Adrenal gland (tissue), 5 donors: ENCODE measurements around the gene BRIP1.

ENCODE experiments used
- POLR2A ChIP-seq, 2 donors: fragments of 450-650 bp; IDR thresholded peaks; one replicate each; pipeline ENCODE4 v1.6.1; 2017; ENCODE audit warnings: antibody characterized with exemption in 2 of 2, mild to moderate bottlenecking in 2 of 2, moderate library complexity in 1 of 2
- TF ChIP-seq, protein P1 (sequence below), 6 experiments: fragments of 450-650 bp in 4 of 6; fragments of 200-600 bp in 2 of 6; sonication (generic) in 1 of 6; IDR thresholded peaks; 1 replicate in 5 of 6; 2 replicates in 1 of 6; pipeline versions ENCODE4 v1.5.1 to v1.8.0; 2016 to 2021; ENCODE audit warnings: antibody characterized with exemption in 6 of 6, mild to moderate bottlenecking in 2 of 6, moderate library complexity in 1 of 6
- donor health status: DM: no; HTN: no; CAD: no.

DNA sequence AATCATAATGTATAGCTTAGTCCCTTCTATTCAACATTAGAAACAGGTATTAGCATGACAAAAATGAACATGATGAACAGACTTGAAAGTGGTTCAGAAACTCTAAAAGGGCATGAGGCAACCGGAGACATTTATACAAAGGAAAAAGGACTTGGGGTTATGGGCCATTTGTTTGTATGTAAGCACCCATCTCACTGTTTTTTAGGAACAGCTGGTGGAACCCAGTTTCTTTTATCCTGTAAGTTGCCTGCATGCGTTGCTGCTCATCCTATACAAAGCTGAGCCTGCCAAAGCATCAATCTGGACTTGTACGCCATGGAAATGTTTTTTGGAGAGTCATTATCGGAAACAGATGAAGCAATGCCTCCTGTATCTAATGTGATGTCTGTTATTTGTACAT is 200.0 kb downstream of the BRIP1 start:
- TF ChIP-seq, protein P1, sequence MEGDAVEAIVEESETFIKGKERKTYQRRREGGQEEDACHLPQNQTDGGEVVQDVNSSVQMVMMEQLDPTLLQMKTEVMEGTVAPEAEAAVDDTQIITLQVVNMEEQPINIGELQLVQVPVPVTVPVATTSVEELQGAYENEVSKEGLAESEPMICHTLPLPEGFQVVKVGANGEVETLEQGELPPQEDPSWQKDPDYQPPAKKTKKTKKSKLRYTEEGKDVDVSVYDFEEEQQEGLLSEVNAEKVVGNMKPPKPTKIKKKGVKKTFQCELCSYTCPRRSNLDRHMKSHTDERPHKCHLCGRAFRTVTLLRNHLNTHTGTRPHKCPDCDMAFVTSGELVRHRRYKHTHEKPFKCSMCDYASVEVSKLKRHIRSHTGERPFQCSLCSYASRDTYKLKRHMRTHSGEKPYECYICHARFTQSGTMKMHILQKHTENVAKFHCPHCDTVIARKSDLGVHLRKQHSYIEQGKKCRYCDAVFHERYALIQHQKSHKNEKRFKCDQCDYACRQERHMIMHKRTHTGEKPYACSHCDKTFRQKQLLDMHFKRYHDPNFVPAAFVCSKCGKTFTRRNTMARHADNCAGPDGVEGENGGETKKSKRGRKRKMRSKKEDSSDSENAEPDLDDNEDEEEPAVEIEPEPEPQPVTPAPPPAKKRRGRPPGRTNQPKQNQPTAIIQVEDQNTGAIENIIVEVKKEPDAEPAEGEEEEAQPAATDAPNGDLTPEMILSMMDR (IDR thresholded peaks at IDR 0.05), result no peak
- no peak for TF ChIP-seq POLR2A (IDR thresholded peaks at IDR 0.05)
